IPS-11a (cell line): ENCODE data around the gene PDLIM5.
A peak's percentile ranks its signal among the peaks of the same experiment; 100 is the strongest.
"Not testable (repeated sequence)": the region's sequence is repeated elsewhere in the genome, so short reads cannot be mapped to it uniquely, and the experiment has no call there.

ENCODE experiments used
- H3K4me3 ChIP-seq: one replicate; pipeline ENCODE4 v1.5.1; 2013; ENCODE audit warnings: low read depth, low read length, control low read depth

Gene PDLIM5, protein sequence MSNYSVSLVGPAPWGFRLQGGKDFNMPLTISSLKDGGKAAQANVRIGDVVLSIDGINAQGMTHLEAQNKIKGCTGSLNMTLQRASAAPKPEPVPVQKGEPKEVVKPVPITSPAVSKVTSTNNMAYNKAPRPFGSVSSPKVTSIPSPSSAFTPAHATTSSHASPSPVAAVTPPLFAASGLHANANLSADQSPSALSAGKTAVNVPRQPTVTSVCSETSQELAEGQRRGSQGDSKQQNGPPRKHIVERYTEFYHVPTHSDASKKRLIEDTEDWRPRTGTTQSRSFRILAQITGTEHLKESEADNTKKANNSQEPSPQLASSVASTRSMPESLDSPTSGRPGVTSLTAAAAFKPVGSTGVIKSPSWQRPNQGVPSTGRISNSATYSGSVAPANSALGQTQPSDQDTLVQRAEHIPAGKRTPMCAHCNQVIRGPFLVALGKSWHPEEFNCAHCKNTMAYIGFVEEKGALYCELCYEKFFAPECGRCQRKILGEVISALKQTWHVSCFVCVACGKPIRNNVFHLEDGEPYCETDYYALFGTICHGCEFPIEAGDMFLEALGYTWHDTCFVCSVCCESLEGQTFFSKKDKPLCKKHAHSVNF

DNA sequence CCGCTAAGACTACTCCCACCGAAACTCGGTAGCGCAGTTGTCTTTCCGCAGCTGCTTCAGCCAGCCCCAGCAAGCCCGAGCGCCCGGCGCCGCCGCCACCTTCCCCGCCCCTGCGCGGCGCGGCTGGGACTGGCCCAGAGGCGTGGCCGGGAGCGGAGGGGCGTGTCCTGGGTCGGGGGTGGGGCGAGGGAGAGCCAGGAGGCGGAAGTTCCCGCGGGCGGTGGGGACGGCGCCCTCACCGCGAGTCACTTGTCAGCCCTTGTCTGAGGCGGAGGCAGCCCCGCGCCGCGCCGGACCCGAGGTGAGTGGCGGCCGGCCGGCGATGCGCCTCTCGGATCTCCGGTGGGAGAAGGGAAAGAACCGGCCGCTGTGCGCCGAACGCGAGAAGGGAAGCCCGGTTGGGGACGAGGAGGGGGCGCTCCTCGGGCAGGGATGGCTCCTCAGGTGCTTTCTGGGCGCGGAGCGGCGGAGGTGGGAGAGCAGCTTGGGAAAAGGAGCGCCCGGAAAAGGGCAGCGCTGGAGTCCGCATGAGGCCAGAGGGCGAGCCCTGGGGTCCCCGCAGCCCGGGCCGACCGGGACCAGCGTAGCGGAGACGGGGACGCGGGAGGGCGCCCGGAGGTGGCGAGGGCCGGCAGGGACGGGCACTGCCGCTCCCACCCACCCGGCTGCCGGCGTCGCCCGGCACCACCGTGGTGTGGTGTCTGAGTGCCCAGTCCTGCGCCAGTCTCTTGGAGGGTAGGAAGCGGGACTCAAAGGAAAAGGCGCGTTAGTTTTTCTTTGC lies at the start of gene PDLIM5:
PDLIM5 (plus strand) TSS at position 248 of the 781 bp plus-strand sequence. CDS start 3,347 bp downstream, outside the sequence.
- H3K4me3 ChIP-seq, result peak within 1 kb of the TSS; percentile 78

DNA sequence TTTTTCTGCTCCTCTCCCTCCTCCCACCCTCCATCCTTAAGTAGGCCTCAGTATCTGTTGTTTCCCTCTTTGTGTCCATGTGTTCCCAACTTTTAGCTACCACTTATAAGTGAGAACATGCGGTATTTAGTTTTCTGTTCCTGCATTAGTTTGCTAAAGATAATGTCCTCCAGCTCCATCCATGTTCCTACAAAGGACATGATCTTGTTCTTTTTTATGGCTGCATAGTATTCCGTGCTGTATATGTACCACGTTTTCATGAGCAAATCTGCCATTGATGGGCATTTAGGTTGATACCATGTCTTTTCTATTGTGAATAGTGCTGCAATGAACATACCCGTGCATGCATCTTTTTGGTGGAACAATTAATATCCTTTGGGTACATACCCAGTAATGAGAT lies 49.3 kb upstream of the PDLIM5 start:
- H3K4me3 ChIP-seq, result not testable (repeated sequence)

DNA sequence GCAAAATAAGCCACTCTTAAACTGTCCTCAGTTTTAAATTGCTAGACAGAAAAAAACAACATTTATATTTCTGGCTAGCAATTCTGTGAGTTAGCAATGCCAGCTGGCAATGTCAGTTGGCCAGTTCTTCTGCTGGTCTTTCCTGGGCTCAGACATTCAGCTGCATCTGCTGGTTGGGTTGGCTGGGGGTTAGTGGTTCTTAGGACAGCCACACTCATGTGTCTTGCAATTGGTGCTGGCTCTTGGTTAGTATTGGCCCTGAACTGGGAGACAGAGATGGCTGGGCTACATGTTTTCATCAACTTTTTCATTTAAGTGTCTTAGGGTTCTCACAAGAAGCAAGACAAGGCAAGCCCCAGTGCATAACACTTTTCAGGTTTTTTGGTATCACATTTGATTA lies 48.0 kb upstream of the PDLIM5 start:
- H3K4me3 ChIP-seq, result no peak overlapping the region

DNA sequence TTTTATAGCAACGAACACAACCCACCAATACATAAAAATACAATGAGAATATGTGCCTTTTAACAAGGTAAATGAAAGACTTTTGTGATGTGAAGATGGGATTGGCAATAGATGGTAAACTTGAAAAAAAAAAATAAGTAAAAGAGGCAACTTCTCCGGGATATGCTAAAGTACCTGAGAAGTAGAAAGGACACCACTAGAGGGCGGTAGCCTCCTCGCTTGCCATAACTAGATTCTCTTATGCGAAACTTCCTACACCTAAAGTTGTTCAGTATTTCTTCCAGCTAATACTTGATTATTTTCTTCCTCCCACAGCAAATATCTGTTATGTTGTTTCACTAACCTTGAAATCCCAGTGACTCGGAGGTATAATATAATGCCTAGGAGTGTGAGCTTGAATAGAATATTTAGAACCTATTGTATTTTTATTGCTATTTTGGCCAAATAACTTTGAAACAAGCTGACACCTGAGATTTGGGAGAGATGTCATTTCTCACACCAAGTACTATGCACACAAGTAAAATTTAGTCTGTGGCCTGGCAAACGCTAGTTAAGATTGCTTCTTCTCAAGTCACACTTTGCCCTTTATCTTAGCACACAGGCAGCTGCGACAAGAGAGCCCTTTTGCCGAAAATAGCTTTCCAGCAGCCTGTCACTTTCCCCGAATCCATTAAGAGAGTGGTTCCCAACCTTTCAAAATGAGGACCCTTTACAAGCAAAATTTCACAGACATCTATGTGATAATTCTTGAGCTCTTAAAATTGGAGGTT lies 44.9 kb upstream of the PDLIM5 start:
- H3K4me3 ChIP-seq, result no peak overlapping the region

DNA sequence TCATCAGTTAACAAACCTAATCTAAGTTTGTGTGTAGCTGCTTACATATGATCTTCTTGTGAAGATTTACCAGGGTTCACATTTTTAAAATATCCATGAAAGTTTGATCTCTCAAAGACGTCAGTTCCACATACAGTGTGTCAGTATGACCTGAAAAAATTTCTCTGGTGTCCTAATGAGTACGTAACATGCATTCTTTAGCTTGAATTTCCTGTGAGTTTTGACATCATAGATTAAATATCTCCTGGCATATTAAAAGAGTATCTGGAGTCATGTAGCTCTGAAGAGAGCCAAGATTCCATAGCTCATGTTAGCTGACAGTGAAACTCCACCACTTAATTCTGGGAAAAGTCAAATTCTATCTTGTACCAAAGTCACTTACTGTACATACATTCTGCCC lies 43.9 kb upstream of the PDLIM5 start:
- H3K4me3 ChIP-seq, result no peak overlapping the region

DNA sequence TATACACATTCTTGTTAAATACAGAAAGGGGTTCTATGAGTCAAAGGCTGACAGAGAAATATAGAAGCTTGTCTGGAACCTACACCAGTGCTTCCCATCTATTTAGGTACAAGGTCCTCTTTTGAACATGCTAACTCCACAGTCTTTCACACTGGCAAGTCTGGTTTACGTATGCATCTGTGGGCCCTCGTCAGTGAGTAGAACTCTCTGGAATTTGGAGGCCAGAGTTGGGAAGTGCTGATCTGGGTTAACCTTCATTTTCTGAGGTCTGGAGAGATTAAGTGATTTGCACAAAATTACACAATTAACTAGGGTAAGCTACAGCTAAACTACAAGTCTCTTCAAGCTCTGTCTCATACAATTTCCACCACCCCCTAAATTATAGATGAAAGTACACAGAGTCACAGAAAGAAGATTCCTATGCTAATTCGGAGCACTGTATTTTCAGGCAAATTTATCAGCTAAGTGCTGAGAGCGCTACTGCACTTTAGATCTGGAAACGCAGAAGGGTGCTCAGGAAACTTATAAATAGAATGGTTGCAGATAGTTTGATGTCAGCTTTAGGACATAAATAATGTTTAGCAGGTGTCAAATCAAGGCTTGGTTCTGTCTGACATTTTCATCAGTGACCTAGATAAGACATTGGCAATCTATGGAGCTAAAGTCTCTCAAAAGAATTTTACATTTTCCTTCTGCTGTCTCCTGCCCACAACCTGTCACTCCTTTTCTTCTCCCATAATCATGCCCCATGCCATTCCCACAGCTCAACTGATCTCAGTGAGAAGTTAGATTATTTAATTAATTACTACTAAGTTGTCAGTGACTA lies 43.0 kb upstream of the PDLIM5 start:
- H3K4me3 ChIP-seq, result no peak overlapping the region

DNA sequence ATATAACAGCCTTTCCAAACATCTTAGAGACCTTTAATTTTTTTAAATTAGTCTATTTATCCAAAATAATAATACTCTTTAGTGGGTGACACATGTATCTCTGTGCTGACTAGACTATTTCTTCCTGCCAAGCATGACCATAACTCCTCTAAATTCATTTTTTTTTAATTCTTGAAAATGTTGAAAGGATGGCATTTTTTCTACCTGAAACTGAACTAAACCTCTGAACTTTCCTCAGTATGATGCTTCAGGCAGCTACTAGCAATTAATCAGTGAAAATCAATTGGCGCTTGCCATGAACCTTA lies 42.4 kb upstream of the PDLIM5 start:
- H3K4me3 ChIP-seq, result no peak overlapping the region

DNA sequence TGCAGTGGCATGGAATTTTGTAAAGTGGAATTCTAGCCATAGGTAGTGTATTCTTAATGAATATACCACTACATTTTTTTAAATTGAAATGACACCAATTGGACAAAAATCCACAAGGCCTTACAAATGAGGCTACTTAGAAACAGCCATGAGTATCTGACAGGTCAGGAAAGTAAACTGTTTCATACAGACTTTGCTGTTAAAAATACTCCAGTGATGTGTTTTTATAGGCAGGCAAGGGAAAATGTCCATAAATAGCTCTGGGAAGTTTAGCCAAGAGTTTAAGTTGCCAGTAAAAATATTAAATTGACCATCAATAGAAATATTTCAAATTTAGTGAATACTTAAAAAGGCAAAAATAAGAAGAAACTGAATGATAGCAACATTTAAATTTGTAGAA lies 41.8 kb upstream of the PDLIM5 start:
- no peak overlapping the region for H3K4me3 ChIP-seq

DNA sequence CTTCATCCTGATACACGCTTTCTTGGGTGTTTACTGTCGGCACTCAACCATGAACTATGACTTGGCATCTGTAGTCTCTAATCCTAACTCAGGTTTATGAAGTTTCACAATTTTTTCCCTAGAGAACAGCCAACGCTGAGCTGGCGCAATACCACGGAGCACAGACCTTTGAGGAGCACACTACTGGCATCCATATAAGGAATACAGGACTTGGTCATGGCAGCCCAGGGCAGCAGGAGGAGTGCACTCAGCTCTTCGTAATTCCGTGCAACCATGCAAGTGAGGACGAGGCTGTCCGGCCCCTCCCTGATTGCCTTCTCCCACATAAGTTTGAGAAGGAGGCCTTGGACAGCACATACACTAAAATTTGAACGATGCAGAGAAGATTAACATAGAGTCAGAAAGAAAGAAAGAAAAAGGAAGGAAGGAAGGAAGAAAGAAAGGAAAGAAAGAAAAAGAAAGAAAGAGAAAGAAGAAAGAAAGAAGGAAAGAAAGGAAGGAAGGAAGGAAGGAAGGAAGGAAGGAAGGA lies 41.0 kb upstream of the PDLIM5 start:
- no peak overlapping the region for H3K4me3 ChIP-seq

DNA sequence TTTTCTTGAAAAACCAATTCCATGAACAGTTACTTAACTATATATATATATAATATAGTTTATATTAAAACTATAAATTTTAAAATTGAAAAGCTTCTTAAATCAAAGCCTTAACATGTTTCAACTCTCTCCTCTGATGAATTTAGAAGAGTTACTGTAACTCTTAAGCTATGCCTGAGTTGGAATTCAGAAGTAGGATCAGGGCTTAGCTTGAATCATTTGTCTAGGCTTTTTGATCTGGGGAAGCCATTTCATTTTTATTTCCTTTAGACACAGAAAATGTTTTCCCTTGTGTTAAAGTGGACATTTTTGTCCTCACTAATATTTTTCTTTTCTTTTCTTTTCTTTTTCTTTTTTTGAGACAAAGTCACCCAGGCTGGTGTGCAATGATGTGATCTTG lies 40.4 kb upstream of the PDLIM5 start:
- H3K4me3 ChIP-seq, result no peak overlapping the region

DNA sequence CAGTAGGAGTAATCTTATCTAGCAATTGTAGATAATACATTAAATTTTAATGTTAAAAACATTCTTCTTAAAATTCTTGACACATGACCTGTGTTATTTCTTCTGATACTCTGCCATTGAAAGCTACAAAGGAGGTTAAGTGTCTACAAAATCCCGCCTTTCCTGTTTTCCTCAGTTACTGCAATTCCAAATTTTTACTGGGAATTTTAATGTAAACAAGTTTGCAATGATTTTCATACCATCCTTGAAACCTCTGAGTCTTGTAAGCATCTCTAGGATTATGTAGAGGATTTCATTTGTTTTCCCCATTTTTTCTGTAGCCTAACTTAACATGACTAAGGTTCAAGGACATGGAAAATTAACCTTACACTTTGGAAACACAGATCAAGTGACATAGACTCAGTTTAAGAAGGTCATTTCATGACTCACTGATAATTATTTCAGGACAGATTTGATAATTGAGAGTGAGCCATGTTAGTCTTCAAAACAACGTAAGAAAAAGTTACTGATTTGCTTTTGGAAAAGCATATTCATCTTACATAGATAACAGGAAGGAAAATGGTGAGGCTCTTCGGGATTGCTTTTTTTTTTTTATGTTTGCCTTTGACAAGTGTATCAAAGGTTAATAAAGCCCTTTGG lies 39.6 kb upstream of the PDLIM5 start:
- no peak overlapping the region for H3K4me3 ChIP-seq

DNA sequence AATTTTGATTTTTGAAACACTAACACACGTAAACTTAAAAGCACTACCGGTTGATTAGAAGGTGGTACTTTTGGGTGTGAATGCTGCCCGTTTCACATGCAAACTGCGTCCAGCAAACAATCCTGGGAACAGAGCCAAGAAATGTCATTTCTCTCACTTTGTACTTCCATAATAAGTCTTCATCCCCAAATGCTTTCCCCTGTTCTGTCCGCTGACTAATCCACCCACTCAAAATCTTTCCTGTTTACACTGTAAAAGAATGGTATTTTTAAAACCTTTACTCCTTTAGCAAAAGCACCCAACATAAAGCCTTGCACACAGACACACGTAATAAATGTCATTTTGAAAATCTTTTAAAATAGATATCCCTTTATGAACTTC lies 39.1 kb upstream of the PDLIM5 start:
- H3K4me3 ChIP-seq, result no peak overlapping the region

DNA sequence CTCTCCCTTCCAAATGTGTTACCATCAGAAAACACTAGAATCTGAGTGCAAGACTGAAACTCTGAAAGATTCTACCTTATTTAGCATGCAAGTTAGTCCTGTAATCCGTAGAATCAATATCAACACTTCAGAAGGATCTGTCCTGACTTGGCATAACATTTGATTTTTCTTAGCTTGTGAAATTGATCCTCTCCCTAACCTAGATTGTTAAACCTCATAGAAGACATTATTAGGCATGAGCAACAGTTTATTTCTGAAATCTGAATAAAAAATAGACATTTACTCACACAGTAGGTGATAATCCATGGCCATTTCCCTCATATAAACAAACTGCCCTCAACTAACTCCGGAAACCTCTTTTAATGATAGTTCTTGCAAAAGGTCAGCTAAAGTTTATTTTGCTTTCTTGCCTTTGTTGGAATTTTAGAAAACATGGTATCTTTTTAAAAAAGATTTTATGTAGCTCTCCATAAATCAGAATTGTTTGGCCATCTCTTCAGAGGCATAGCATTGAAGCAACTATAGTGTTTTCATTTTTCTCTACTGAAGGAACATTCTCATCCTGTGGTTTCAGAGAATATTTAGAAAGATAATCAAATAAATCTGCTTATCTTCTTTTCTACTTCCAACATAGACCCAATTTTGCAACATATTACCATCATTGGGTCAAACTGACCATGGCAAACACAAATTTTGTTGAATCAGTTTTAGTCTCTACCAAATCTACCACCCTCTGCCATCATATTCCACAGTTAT lies 38.5 kb upstream of the PDLIM5 start:
- H3K4me3 ChIP-seq, result no peak overlapping the region

DNA sequence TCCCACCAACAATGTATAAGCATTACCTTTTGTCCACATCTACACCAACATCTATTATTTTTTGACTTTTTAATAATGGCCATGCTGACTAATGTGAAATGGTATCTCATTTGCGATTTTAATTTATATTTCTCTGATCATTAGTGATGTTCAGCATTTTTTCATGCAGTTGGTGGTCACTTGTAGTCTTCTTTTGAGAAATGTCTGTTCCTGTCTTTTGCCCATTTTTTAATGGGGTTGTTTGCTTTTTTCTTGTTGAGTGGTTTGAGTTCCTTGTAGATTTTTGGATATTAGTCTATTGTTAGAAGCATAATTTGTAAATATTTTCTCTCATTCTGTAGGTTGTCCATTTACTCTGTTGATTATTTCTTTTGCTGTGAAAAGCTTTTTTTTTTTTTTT lies 36.8 kb upstream of the PDLIM5 start:
- no peak overlapping the region for H3K4me3 ChIP-seq

DNA sequence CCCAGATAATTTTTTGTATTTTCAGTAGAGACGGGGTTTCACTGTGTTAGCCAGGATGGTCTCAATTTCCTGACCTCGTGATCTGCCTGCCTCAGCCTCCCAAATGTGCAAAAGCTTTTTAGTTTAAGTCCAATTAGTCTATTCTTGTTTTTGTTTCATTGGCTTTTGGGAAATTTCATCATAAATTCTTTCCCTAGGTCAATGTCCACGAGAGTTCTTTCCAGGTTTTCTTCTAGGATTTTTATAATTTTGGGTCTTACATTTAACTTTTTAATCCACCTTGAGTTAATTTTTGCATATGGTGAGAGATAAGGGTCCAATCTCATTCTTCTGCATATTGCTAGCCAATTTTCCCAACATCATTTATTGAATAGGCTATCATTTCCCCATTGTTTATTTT lies 36.3 kb upstream of the PDLIM5 start:
- no peak overlapping the region for H3K4me3 ChIP-seq

DNA sequence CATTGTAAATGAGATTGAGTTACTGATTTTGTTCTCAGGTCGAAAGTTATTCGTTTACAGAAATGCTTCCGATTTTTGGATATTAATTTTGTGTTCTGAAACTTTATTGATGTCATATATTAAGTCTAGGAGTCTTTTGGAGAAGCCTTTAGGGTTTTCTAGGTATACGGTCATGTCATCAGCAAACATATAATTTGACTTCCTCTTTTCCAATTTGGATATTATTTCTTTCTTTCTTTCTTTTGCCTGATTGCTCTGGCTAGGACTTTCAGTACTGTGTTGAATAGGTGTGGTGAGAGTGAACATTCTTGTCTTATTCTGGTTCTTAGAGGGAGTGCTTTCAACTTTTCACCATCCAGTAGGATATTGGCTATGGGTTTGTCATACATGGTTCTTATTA lies 35.4 kb upstream of the PDLIM5 start:
- no peak overlapping the region for H3K4me3 ChIP-seq

DNA sequence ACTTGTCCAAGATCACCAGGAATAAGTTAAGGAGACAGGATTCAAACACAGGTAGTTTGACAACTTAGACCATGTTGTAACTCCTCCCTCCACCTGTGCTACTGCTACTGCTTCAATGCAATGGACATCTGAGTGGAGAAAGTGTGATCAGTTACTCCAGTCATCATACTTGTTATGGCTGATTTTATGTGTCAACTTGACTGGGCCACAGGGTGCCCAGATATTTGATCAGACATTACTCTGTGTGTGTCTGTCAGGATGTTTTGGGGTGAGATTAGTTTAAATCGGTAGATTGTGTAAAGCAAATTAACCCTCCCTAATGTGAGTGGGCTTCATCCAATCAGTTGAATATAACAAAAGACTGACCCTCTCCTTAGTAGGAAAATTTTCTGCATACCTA lies 34.8 kb upstream of the PDLIM5 start:
- no peak overlapping the region for H3K4me3 ChIP-seq

DNA sequence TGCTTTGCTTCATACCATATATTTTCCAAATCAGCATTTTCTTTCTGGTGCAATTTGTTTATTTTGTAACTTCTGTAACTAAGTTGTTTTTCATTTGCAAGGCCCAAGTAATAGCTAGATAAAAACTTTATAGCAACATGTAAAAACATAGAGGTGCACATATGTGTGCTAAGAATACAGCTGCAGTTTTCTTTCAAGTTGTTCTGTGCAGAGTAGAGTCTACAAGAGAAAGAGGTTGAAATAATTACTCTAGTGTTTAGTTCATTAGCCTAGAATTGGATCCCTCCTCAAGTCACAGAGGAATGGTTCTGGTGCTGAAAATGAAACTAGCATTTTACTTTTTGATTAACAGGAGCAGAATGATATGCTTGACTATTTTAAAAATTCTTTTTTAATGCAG lies 32.2 kb upstream of the PDLIM5 start:
- H3K4me3 ChIP-seq, result no peak overlapping the region

DNA sequence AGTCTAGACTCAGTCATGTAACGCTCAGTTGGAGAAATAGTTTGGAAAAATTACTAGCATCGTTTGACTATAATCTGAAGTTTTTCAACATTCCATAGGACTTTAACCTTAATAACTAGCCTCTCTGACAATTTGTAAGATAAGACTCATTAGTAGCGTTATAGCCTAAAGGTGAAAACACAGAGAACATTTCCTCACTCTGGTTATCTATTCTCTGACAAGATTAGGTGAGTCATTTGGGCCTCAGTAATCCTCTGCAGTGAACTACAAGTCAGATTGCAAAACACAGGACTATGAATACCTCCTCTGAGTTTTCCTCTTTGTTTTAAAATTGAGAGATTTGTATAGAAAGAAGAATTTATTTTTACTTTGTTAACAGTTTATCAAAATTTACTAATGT lies 31.8 kb upstream of the PDLIM5 start:
- H3K4me3 ChIP-seq, result no peak overlapping the region
